SK-N-SH treated with all-trans-retinoic acid at 6 μM for 48 hours (cell line): ENCODE measurements around the gene RBM44.

ENCODE experiments used
- ARNTL ChIP-seq: fragments of 450-650 bp; formaldehyde crosslinking; IDR thresholded peaks from 2 replicates; pipeline ENCODE4 v1.5.0; 2020; ENCODE audit warnings: low read depth, mild to moderate bottlenecking, moderate library complexity, borderline replicate concordance
- CREB5 ChIP-seq: fragments of 250-450 bp; sonication (Bioruptor Pico); IDR thresholded peaks from 2 replicates; pipeline ENCODE4 v1.5.1; 2020; ENCODE audit warnings: low read depth, mild to moderate bottlenecking, moderate library complexity
- ESRRG ChIP-seq: fragments of 250-450 bp; sonication (Bioruptor Pico); IDR thresholded peaks from 2 replicates; pipeline ENCODE4 v1.6.1; 2021; ENCODE audit warnings: mild to moderate bottlenecking
- ISL1 ChIP-seq: fragments of 250-450 bp; sonication (Bioruptor Pico); IDR thresholded peaks from 2 replicates; pipeline ENCODE4 v2.1.2; 2022; ENCODE audit warnings: mild to moderate bottlenecking, moderate library complexity
- OSR1 ChIP-seq: fragments of 250-450 bp; sonication (Bioruptor Pico); IDR thresholded peaks from 2 replicates; pipeline ENCODE4 v1.8.0; 2022; ENCODE audit warnings: moderate library complexity, mild to moderate bottlenecking, inconsistent platforms
- PATZ1 ChIP-seq: fragments of 250-450 bp; sonication (Bioruptor Pico); IDR thresholded peaks from 2 replicates; pipeline ENCODE4 v1.8.0; 2020; ENCODE audit warnings: mild to moderate bottlenecking, moderate library complexity, borderline replicate concordance
- PPARA ChIP-seq: fragments of 250-450 bp; sonication (Bioruptor Pico); IDR thresholded peaks from 2 replicates; pipeline ENCODE4 v1.5.0; 2020; ENCODE audit warnings: mild to moderate bottlenecking, borderline replicate concordance
- RARB ChIP-seq: fragments of 250-450 bp; sonication (Bioruptor Pico); IDR thresholded peaks from 2 replicates; pipeline ENCODE4 v1.8.0; 2021; ENCODE audit warnings: mild to moderate bottlenecking, moderate library complexity
- TCF4 ChIP-seq: fragments of 250-450 bp; sonication (Bioruptor Pico); IDR thresholded peaks from 2 replicates; pipeline ENCODE4 v1.8.0; 2021; ENCODE audit warnings: mild to moderate bottlenecking, moderate library complexity, borderline replicate concordance
- TSHZ2 ChIP-seq: fragments of 250-450 bp; sonication (Bioruptor Pico); IDR thresholded peaks from 2 replicates; pipeline ENCODE4 v1.5.0; 2020; ENCODE audit warnings: mild to moderate bottlenecking, moderate library complexity
- ZNF565 ChIP-seq: fragments of 450-650 bp; formaldehyde crosslinking; conservative IDR thresholded peaks from 2 replicates; pipeline ENCODE4 v1.5.0; 2020; ENCODE audit warnings: low read depth, mild to moderate bottlenecking, moderate library complexity
- ZNF70 ChIP-seq: fragments of 450-650 bp; formaldehyde crosslinking; IDR thresholded peaks from 2 replicates; pipeline ENCODE4 v1.5.0; 2020; ENCODE audit warnings: mild to moderate bottlenecking, moderate library complexity
- ZNF8 ChIP-seq: fragments of 450-650 bp; formaldehyde crosslinking; IDR thresholded peaks from 2 replicates; pipeline ENCODE4 v1.5.0; 2020; ENCODE audit warnings: mild to moderate bottlenecking, moderate library complexity

- TF ChIP-seq ZNF8 (CRISPR knock-in tag) (no peak), PATZ1 (CRISPR knock-in tag) (no peak), ARNTL (CRISPR knock-in tag) (no peak), TCF4 (CRISPR knock-in tag) (no peak), ISL1 (CRISPR knock-in tag) (no peak), ESRRG (CRISPR knock-in tag) (no peak), RARB (CRISPR knock-in tag) (no peak), ZNF565 (CRISPR knock-in tag) (no peak), TSHZ2 (no peak), ZNF70 (no peak), OSR1 (CRISPR knock-in tag) (no peak), PPARA (CRISPR knock-in tag) (no peak), CREB5 (CRISPR knock-in tag) (no peak)
Observed at GRCh38 chr2:237790353-237790752, 8.2 kb upstream of the RBM44 start.
